ENCODE data around the gene ARHGEF1.
"Not testable (repeated sequence)": the region's sequence is repeated elsewhere in the genome, so short reads cannot be mapped to it uniquely, and the experiment has no call there.

Gene ARHGEF1

DNA sequence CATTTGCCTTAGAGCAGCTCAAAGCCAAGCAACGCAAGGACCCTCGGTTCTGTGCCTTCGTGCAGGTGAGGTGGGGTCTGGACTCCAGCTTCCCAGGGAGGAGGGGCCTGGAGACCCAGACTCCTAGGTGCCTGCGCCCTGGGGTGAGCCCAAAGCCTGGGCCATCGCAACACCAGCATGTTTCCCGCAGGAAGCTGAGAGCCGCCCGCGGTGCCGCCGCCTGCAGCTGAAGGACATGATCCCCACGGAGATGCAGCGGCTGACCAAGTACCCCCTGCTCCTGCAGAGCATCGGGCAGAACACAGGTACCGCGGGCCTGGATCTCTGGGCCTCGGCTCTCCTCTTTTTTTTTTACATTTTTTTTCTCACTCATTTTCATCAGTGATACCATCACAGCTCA is 19.6 kb downstream of the ARHGEF1 start:
- no peak for FAIRE-seq

DNA sequence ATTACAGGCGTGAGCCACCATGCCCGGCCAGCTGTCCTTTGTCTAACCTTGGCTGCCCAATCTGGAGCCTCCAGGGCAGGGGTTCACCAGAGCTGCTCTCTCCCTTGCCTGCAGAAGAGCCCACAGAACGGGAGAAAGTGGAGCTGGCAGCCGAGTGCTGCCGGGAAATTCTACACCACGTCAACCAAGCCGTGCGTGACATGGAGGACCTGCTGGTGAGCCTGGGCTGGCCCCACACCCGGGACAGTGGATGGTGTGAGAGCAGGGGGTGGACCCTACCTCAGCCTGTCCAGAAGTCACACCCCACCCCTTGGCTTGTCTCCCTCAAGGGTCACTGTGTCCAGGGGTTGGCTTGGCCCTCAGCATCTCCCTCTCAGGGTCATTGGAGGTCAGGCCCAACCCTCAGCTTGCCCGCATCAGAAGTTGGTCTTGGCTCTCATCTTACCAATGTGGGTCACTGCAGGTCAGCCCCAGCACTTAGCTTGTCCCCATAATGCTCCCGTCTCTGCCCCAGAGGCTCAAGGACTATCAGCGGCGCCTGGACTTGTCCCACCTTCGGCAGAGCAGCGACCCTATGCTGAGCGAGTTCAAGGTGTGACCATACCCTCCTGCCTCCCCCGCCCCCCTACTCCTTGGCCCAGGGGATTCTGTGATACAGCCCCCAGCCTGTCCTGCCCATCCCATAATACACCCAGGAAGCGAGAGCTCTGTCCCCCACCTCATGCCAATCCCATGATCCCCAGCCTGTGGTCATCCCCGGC is 20.4 kb downstream of the ARHGEF1 start:
- no peak for DNase-seq (ENCODE audit: insufficient read length, low spot score)
- no peak for FAIRE-seq

More for the DNA sequence above, 19.6 kb downstream of the ARHGEF1 start:
- no peak for DNase-seq (ENCODE audit: insufficient read length, low spot score)

DNA sequence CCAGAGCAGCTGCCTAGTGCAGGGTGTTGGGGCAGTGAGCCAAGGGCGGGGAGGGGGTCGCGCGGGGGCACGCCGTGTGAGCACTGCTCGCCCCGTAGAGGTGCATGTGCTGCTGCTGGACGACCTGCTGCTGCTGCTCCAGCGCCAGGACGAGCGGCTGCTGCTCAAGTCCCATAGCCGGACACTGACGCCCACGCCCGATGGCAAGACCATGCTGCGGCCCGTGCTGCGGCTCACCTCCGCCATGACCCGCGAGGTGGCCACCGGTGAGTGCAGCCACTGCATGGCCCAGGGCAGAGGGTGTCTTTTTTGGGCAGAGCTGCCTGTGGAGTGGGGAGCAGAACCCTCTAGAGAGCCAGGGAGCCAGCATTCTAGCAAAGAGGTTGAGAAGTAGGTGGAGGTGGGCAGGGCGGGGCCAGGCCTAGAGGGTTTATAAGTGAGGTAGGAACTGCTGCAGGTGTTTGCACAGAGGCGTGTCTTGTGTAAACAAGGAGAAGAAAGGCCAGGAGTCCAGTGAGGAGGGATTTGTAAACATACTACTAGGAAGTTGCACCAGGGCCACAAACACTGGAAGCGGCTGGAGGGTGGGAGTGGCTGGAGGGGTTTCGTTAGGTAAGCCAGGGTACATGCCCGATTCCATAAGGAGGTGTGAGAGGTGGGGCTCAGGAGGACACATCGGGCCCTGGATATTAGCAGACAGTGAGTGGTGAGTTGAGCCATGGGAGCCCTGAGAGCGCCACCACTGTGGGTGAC is 21.3 kb downstream of the ARHGEF1 start:
- no peak for DNase-seq (ENCODE audit: insufficient read length, low spot score)
- FAIRE-seq, result no peak

DNA sequence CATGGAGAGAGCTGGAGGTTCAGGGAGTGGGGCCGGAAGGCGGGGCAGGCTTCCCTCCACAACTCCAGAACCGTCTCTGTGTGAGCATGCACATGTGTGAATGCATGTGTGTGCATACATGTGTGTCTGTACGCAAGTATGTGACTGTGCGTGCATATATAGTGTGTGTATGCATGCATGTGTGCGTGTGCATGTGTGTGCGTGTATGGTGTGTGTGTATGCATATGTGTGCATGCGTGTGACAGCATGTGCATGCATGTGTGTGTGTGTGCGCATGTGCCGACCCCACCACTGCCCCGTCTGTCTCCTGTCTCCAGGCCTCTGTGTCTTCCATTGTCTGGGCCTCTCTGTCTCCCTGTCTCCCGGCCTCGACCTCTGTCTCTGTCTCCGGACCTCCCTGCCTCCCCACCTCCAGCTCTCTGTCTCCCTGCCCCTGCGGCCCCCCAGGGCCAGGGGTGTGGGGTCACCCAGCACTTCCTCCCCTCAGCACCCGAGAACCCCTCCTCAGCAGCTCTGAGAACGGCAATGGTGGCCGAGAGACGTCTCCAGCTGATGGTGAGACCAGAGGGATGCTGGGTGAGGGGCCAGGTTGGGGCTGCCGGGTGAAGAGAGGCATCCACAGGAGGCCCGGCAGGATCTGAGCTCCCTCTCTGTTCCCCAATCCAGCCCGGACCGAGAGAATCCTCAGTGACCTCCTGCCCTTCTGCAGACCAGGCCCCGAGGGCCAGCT is 22.5 kb downstream of the ARHGEF1 start:
- FAIRE-seq, result peak; percentile 86
- DNase-seq (ENCODE audit: insufficient read length, low spot score), result no peak

DNA sequence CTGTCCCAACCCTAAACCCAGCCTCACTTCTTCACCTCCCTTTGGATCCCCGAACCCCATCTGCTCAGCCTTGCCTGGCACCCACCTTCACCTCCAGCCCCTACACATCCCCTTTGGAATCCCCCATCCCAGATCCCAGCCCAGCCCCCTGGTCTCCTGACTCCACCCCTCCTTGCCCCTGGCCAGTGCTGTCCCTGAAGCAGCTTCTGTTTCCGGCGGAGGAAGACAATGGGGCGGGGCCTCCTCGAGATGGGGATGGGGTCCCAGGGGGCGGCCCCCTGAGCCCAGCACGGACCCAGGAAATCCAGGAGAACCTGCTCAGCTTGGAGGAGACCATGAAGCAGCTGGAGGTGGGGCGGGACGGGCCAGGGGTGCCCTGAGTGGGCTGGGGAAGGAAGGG is 23.3 kb downstream of the ARHGEF1 start:
- DNase-seq (ENCODE audit: insufficient read length, low spot score) (no peak), FAIRE-seq (no peak)

DNA sequence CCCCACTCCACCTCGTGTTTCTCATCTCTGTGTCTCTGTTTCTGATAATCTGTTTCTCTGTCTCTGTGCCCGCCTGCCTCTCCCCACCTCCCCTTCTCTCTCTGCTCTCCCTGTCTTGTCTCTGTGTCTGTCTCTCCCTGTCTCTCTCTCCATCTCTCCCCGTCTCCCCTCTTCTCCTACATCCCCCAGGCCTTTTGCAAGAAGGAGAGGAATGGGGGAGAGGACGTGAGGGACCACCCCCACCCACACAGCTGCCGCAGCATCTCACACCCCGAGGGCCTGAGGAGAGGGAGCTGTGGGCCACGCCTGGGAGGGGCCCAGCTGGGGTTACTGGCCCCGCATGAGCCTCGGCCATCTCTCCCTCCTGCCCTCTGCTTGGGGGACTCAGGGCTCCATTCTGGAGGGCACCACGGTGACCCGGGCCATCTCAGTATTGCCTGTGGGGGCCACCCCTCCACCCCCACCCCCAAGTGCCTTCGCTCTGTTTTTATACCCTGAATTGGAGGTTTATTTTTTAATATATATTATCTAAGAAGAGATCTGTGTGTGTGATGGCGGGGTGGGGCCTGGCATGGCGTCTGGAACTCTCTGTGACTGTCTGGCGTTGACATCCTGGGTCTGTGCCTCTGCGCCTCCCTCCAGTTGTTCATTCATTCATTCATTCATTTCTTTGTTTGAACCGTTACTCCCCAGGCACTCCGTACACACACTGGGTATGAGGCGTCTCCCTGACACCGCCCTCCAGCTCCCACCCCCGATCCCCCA is 24.1 kb downstream of the ARHGEF1 start:
- no peak for FAIRE-seq
- no peak for DNase-seq (ENCODE audit: insufficient read length, low spot score)

DNA sequence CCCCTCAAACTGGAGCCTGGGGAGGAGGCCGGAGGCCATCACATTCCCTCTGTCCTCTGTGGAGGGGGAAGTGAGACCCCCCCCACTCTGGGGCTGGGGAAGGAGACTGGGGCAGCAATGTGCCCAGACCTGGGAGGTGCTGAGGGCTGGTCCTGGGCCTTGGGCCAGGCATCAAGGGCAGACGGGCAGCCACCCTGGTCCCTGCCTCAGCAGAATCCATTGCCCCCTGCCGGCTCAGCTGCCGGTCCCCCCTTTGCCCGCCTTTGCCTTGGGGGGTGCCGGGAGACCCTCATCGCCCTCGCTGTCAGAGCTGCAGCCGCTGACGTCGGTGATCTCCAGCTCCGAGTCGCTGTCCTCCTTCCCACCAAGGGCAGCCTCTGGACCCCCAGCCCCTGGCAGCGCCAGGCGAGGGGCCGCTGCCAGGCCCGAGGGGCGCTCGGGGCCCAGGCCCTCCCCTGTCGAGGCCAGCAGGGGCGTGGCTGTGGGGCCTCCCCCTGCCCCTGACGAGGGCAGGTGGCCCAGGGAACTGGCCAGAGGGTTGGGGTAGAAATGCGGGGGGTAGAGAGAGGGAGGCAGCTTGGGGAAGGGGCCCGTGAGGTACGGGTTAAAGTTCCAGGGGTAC is 25.1 kb downstream of the ARHGEF1 start:
- FAIRE-seq (no peak), DNase-seq (ENCODE audit: insufficient read length, low spot score) (no peak)

DNA sequence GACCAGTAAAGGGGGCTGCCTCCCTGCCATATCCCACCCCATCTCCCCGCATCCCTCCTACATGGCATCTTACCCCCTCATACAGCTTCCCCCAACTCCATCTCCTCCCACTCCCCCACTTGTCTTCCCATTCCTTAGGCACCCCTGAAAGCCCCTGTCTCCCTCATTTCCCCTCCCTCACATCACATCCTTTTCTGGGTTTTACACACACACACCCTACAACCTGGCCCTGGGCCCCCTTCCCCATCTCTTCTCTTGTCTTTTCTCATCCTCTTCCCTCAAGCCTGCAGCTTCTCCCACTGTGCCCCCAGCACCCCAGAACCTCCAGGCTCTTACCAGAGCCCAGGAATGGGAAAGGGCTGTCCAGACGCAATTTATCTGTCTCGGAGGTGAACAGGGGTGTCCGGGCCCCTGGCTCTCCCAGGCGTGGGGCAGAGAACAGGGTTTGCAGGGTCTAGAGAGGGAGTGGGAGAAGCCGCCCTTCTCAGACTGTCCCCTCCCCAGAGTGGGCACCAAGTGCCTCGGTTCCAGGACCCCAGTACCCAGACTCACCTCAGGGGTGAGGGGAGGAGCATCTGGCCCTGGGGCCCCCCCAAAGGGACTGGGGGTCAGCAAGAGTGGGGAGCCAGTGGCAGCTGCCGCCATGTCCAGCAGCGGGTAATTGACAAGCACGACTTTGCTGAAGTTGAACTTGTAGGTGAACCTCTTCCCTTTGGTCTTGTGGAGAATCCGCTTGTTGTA is 25.9 kb downstream of the ARHGEF1 start:
- FAIRE-seq (no peak), DNase-seq (ENCODE audit: insufficient read length, low spot score) (no peak)

DNA sequence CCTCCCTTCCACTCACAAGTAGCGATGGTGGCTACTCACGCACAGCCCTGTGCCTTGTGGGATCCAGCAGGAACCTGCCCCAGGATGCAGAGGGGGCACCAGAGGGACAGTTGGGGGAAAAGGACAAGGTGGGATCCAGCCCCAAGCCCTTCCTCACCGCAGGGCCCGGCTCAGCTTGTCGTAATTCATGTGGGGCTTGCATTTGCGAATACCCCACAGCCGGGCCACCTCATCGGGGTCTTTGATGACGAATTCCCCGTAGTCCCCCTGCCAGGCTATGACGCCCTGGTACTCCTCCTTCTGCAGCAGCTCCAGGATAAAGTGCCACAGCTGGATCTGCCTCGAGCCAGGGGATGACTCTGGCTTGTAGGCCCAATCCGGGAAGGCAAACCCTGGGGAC is 26.7 kb downstream of the ARHGEF1 start:
- DNase-seq (ENCODE audit: insufficient read length, low spot score), result no peak
- FAIRE-seq, result no peak

DNA sequence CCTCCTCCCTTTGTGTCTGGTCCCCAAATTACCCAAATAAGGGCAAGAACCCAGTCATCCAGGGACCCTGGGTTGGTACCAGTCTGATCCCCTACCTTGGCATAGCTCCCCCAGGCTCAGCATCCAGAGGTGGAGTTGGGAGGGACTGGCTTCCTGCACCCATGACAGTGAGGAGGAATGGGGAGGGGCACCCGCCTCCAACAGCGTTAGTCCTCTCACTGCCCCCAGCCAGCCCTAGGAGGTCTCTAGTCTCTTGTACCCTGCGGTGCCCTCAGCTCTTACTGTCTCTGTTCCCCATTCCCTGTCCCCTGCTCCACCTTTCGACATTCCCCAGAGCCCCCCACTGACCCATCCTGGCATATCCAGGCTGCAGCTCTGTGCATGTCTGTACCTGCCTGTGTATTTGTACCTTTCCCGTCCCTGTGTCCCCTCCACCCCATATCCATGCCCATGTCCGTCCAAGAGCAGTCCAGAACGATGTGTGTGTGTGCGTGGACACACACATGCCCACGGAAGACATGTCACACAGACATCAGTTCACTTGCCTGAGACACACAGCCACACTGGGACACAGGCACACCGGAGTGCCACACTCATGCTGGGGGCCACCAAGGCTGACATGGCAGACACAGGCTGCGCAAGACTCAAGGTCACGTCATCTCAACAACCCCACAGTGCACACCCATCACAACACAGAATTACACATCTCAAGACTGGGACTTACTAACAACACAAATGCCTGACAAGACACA is 27.4 kb downstream of the ARHGEF1 start:
- FAIRE-seq (peak; percentile 80), DNase-seq (ENCODE audit: insufficient read length, low spot score) (no peak)

DNA sequence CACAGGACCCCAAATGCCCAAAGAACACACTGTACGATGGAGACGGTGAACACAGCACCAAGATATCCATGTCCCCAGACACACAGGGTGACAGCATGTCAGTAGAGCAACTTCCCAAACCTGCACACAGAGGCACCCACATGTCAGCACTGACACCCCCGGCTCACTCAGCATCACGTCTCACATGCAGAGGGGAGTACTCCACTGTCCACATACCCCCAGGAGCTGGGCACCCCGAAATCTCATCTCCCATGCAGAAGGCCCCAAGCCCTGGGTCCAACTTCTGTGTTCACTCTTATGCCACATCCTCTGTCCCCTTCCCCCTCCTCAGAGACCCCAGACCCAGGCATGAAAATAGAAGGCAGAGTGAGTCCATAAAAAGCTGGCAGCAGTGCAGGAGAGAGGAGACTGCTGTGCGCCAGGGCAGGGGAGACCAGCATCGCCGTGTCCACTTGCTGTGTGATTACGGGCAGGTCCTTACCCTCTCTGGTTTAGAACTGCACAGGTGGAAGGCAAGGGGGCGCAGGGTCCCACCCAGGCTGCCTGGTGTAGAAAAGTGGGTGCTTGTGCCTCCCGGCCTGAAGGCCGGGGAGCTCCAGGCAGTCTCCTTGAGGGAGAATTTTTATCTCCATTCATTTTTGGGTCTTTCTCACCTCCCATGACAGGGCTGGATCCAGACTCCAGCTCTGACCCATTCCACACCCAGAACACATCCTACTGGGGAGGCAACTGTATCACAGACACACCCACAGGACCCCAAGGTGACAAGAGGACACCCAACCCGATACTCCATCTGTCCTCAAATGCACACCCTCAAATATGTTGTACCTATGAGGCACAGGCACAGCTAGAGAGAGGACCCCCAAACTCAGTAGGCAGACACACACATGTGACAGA is 28.3 kb downstream of the ARHGEF1 start:
- FAIRE-seq (no peak), DNase-seq (ENCODE audit: insufficient read length, low spot score) (no peak)

DNA sequence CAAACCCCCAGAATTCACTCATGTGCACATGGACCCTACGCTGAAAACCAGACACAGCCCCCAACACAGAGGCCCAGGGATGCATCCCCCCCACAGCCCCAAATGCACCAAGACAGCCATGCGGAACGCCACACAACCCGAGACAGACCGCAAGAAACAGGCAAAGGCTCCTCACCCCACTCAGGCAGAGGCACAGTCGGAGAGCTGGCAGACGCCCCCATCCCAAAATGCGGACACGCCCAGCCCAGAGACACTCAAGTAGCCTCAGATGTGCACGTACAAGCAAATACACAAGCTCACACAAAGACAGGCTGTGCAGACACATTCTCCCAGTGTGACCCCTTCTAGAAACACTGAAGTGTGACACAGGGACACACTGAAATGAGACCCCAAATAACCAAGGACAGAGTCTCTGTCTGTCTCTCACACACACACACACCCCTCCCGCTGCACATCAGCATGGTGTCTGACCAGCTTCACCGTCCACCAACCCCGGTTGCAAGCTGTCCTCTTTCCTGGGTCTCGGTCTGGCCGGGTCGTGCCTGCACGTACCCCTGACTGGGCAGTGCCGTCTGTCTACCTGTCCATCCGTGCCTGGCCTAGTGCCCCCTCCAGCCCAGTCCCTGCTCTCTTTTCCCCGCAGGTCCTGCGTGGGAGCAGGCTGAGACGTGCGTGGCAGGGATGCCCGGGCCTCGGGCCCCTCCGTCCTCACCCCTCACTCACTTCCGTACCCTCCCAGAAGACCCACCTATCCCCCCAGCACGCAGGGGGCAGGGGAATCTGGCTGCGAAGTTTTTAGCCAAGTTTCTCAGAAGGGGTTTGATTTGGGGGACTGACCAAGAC is 29.1 kb downstream of the ARHGEF1 start:
- DNase-seq (ENCODE audit: insufficient read length, low spot score), result no peak

DNA sequence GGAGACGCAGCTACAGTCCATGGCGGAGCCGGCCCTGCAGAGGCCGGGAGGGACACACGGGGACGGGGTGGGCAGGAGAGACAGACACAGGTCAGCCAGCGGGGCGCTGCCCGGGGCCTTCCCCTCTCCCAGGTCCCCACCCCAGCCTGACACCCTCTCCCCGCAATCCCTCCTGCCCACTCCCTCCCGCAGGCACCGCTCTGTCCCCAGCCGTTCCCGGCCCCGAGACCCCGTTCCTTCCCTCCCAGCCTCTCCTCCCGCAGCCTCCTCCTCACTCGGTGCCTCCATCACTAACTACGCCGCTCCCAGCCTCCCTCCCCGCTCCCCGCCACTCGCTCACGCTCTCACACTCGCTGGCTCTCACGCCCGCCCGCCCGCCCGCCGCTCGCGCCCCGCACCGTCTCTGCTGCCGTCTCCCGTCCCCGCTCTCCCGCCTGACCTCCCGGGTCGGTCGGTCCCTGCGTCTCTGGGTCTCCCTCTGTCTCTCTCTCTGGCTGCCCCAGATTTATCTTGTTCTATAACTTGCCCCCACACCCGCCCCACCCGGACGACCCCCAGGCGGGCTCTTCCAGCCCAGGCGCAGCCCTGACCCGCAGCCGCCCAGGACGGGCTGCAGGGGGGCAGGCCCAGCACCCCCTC is 30.0 kb downstream of the ARHGEF1 start:
- FAIRE-seq (no peak), DNase-seq (ENCODE audit: insufficient read length, low spot score) (no peak)

More for the DNA sequence above, 29.1 kb downstream of the ARHGEF1 start:
- FAIRE-seq, result no peak

DNA sequence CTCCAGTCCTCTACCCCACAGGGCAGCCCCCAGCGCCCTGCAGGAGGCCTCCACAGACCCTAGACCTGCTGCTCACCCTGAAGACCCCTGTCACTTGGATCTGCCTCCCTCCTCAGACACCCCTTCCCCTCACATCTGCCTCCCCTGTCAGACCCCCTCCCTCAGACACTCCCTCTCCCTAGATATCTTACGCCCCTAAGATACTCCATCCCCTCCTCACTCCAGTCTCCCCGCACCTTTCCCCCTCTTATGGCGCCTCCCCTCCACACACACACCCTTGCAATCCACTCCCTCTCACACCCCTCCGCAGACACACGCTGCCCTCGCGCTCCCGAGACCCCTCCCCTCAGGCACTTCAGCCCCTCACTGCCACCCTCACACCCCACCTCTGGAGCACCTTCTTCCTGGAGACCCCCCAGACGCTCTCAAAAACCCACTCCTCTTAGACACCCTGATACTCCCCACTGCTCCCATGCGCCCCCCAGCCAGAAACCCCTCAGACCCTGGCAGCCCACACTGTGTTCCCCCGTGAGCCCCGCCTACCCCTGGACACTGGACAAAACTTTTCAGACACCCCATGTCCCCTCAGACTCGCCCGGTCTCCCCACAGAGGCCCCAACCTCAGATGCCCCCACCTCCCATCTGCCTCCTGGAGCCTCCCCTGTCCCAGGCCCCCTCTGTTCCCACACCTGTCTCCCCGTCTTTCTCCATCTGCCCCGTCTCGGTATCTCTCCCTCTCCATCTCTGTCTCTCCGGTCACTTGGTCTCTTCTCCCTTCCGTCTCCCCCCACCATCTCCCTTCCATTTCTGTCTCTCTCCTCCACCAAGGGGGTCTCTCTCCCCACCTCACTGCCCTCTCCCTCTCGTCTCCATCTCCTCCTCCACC is 30.8 kb downstream of the ARHGEF1 start:
- DNase-seq (ENCODE audit: insufficient read length, low spot score) (no peak), FAIRE-seq (no peak)

DNA sequence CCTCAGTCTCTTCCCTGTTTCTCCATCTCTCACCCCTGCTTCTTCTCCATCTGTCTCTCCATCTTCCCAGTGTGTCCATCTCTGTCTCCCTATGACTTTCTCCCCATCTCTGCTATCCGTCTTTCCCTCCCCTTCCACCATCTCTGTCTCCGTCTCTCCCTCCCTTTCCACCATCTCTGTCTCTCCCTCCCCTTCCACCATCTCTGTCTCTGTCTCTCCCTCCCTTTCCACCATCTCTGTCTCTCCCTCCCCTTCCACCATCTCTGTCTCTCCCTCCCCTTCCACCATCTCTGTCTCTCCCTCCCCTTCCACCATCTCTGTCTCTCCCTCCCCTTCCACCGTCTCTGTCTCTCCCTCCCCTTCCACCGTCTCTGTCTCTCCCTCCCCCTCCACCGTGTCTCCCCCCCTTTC is 31.4 kb downstream of the ARHGEF1 start:
- DNase-seq (ENCODE audit: insufficient read length, low spot score); FAIRE-seq: not testable (repeated sequence)
